ENCODE measurements around the gene DAAM2. TPM values are rescaled to one million over a fixed set of nuclear protein-coding genes. Genes with fewer than 3 reads are reported as not detected.

Gene DAAM2
- total and polyA plus RNA-seq, 2 donors (not counting 3 experiments of a cell fraction or from before 2014, with no cell fraction given), result 0.42 to 0.44 TPM

- Histone ChIP-seq H3K9me1 (replicated peaks; ENCODE audit: control insufficient read depth, extremely low read depth, insufficient read depth, low read length) (no peaks in the 10 kb centered on the region), H3K4me1 (ENCODE audit: control insufficient read depth, extremely low read depth, insufficient read depth, low read length) (no peaks in the 10 kb centered on the region), H3K36me3 (ENCODE audit: control insufficient read depth in 2 of 2, extremely low read depth in 1 of 2, insufficient read depth in 2 of 2, low read length in 2 of 2) (no peaks in the 10 kb centered on the region), H3K9me3 (replicated peaks; ENCODE audit: control insufficient read depth, insufficient read depth, low read length) (no peaks in the 10 kb centered on the region), H3K9ac (replicated peaks; ENCODE audit: extremely low read depth, insufficient read depth, low read length) (no peak overlapping the region), H3K4me3 (replicated peaks in 1 of 3; ENCODE audit: insufficient read depth in 1 of 3, low read depth in 1 of 3, low read length in 3 of 3) (no peak overlapping the region), H4K20me1 (replicated peaks; ENCODE audit: control insufficient read depth, extremely low read depth, insufficient read depth, low read length) (no peaks in the 10 kb centered on the region), H3K79me2 (ENCODE audit: control insufficient read depth, insufficient read depth, low read length) (no peaks in the 10 kb centered on the region), H2AFZ (ENCODE audit: low read depth, low read length) (no peak overlapping the region), H3K4me2 (ENCODE audit: insufficient read depth, low read length) (no peak overlapping the region), H3K27me3 (ENCODE audit: control insufficient read depth in 2 of 2, insufficient read depth in 2 of 2, low read length in 2 of 2) (peaks cover 0 to 6% of the 10 kb centered on the region in 2 experiments), H3K27ac (ENCODE audit: insufficient read depth, low read depth, low read length) (no peak overlapping the region)
- no peak for DNase-seq (ENCODE audit: low read depth, low spot score)
- no peak for TF ChIP-seq EZH2 (IDR thresholded peaks at IDR 0.05; ENCODE audit: borderline replicate concordance, low read depth, low read length, severe bottlenecking)
- TF ChIP-seq, protein P1, sequence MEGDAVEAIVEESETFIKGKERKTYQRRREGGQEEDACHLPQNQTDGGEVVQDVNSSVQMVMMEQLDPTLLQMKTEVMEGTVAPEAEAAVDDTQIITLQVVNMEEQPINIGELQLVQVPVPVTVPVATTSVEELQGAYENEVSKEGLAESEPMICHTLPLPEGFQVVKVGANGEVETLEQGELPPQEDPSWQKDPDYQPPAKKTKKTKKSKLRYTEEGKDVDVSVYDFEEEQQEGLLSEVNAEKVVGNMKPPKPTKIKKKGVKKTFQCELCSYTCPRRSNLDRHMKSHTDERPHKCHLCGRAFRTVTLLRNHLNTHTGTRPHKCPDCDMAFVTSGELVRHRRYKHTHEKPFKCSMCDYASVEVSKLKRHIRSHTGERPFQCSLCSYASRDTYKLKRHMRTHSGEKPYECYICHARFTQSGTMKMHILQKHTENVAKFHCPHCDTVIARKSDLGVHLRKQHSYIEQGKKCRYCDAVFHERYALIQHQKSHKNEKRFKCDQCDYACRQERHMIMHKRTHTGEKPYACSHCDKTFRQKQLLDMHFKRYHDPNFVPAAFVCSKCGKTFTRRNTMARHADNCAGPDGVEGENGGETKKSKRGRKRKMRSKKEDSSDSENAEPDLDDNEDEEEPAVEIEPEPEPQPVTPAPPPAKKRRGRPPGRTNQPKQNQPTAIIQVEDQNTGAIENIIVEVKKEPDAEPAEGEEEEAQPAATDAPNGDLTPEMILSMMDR (IDR thresholded peaks at IDR 0.05; ENCODE audit: extremely low read depth in 1 of 2, insufficient read depth in 1 of 2, low read depth in 1 of 2, low read length in 2 of 2), result no peak
- TF ChIP-seq POLR2A (IDR thresholded peaks at IDR 0.05; ENCODE audit: low read depth, low read length), result no peak
- TF ChIP-seq FOS (IDR thresholded peaks at IDR 0.05; ENCODE audit: borderline replicate concordance, insufficient read depth, low read length), result no peak
- no peak for TF ChIP-seq JUN (IDR thresholded peaks at IDR 0.05; ENCODE audit: borderline replicate concordance, insufficient read depth, insufficient read length, low read depth)
- no peak for TF ChIP-seq POLR2AphosphoS5 (IDR thresholded peaks at IDR 0.05; ENCODE audit: insufficient read depth, low read depth, low read length)
- TF ChIP-seq, protein P2, sequence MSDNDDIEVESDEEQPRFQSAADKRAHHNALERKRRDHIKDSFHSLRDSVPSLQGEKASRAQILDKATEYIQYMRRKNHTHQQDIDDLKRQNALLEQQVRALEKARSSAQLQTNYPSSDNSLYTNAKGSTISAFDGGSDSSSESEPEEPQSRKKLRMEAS (IDR thresholded peaks at IDR 0.05; ENCODE audit: insufficient read depth, insufficient read length), result no peak
- TF ChIP-seq GATA2 (IDR thresholded peaks at IDR 0.05; ENCODE audit: insufficient read depth, insufficient read length, low read depth, low read length), result no peak
- no peak for TF ChIP-seq MYC (IDR thresholded peaks at IDR 0.05; ENCODE audit: low read depth, low read length)
- POLR2A ChIA-PET, result no interaction called here
- no peak for FAIRE-seq
- CTCF ChIA-PET, result no interaction called here
- dilution Hi-C loops (cut with MboI; ENCODE audit: extremely low pct_ligation_motif_present, low sequenced_read_pairs) (no loop called here), intact Hi-C loops (cut with micrococcal nuclease) (no loop called here)
- no TSS peak for BruUV-seq (replicated peaks)
These were observed 4.9 kb upstream of the DAAM2 start for GRCh38 chr6:39787322-39787721.
